ENCODE data around the gene ERFE.

DNA sequence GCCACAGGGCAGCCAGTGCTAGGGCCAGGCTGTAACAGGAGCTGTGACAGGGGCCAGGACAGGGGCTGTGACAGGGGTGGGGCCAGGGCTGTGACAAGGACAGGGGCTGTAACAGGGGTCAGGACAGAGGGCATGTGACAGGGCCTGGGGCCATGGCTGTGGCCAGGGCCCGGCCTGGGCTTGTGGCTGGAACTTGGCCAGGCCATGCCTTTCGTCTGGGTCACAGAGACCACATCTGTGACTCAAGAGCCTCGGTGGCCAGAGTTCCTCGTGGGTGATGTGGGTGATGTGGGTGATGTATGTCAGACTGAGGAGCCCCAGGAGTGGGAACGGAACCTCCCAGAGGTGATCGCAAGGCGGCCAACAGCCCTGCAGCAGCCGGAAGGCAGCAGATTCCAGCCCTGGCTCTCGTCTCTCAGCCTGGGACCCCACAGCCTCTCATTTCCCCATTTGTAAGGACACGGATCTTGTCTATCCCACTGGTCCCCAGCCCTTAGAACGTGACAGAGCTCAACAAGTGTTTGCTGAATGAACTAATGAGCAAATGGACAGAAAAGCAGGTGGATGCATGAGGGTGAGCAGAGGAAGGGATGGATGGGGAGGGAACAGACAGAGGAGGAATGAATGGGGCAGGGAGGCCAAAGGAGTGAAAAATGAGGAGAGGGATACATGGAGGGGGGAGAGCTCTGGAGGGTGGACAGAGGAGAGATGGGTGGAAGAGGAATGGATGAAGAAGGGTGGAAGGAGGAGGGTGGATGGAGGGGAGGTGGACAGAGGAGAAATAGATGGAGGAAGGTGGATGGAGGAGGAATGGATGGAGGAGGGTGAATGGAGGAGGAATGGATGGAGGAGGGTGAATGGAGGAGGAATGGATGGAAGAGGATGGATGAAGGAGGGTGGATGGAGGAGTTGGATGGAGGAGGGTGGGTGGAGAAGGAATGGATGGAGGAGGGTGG, 41.3 kb upstream of the ERFE start:
- no peak for TF ChIP-seq POLR2AphosphoS5 (IDR thresholded peaks at IDR 0.05)
- TF ChIP-seq POLR2A (IDR thresholded peaks at IDR 0.05): no peak
- TF ChIP-seq, protein P1, sequence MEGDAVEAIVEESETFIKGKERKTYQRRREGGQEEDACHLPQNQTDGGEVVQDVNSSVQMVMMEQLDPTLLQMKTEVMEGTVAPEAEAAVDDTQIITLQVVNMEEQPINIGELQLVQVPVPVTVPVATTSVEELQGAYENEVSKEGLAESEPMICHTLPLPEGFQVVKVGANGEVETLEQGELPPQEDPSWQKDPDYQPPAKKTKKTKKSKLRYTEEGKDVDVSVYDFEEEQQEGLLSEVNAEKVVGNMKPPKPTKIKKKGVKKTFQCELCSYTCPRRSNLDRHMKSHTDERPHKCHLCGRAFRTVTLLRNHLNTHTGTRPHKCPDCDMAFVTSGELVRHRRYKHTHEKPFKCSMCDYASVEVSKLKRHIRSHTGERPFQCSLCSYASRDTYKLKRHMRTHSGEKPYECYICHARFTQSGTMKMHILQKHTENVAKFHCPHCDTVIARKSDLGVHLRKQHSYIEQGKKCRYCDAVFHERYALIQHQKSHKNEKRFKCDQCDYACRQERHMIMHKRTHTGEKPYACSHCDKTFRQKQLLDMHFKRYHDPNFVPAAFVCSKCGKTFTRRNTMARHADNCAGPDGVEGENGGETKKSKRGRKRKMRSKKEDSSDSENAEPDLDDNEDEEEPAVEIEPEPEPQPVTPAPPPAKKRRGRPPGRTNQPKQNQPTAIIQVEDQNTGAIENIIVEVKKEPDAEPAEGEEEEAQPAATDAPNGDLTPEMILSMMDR (IDR thresholded peaks at IDR 0.05): no peak
- no peak for TF ChIP-seq EP300 (IDR thresholded peaks at IDR 0.05)

All from stomach (tissue), 4 donors.